Right cardiac atrium (tissue), 5 donors: ENCODE results near the gene SLC4A4. TPM values are rescaled to one million over a fixed set of nuclear protein-coding genes. Genes with fewer than 3 reads are reported as not detected.

Source experiments
- ATAC-seq, 2 donors: fragments of 200-7000 bp; cut with Tn5 transposase; one replicate each; pipeline versions ENCODE4 v1.8.0 to v1.9.1; 2020; ENCODE audit warnings: moderate library complexity in 2 of 2, mild to moderate bottlenecking in 1 of 2
- DNase-seq, 3 donors: peaks; one replicate each; pipeline ENCODE4 v3.0.0-alpha.2; 2020
- H3K27ac ChIP-seq: one replicate; pipeline ENCODE4 v1.5.1; 2013; ENCODE audit warnings: mild to moderate bottlenecking, low read length, control low read depth, moderate library complexity
- H3K27me3 ChIP-seq: one replicate; pipeline ENCODE4 v1.6.1; 2013; ENCODE audit not compliant: control insufficient read depth, insufficient read depth
- H3K4me1 ChIP-seq: one replicate; pipeline ENCODE4 v1.6.1; 2013; ENCODE audit warnings: low read length; ENCODE audit not compliant: control insufficient read depth, insufficient read depth
- H3K4me3 ChIP-seq: one replicate; pipeline ENCODE4 v1.5.1; 2013; ENCODE audit warnings: low read length, control low read depth
- H3K9me3 ChIP-seq: one replicate; pipeline ENCODE4 v1.6.1; 2013; ENCODE audit warnings: low read length; ENCODE audit not compliant: control insufficient read depth
- WGBS: extraction: QIAGEN DNeasy Blood & Tissue Kit; methylation state at CpG from one replicate; pipeline ENCODE4 v1.1.7; 2013; 5-methylcytosine and 5-hydroxymethylcytosine counted together
- intact Hi-C, 4 donors: fragments of 100-400 bp; cut with DNase I; formaldehyde crosslinking; loops; one replicate each; pipeline versions ENCODE4 v1.11.0 to v1.14.0; 2022 to 2023
- polyA plus RNA-seq: library from polyadenylated mRNA; stranded (reverse); fragments of 200-250 nt; gene quantifications from one replicate; pipeline ENCODE4 v1.2.3, GENCODE V29; 2013
- total RNA-seq, 4 donors: library from RNA; stranded (reverse); fragmentation: NEBNext Ultra II Directional; extraction: Animal tissue kit (Norgen Biotek cat#: 25700); gene quantifications; one replicate each; pipeline ENCODE4 v1.2.1, GENCODE V29; 2021
- donor health status: healthy with polysubstance abuse.
- donor health status: DM: no; HTN: yes; CAD: no.
- donor health status: DM: no; HTN: no; CAD: no.
- donor health status: DM: no; HTN: yes; CAD: no; lungs with severe emphysema.
- donor health status: DM: yes; HTN: yes; CAD: no.

The SLC4A4 gene
- total and polyA plus RNA-seq, 5 donors: 7.0 to 34.5 (median 23.3) TPM

DNA sequence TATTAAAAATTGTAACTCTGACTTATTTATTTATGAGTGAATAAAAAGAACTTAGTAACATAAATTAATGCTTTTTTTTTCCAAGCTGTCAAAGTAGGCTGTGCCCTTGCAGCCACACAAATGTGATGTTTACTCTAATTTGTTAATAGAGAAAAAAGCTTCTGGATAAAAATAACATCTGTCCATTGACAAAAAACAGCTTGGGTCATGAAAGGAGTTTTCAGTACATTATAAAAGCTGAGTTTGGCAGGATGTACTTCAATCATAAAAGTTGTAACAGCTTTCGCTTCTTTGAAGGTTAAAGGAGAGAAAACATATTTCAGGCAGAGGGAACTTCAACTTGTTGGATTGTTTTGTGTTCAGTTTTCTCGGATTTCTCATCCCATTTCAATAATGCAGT lies 105.6 kb downstream of the SLC4A4 start:
- Histone ChIP-seq H3K4me1 (no peaks in the 10 kb centered on the region), H3K4me3 (no peak overlapping the region), H3K27me3 (no peaks in the 10 kb centered on the region), H3K9me3 (no peaks in the 10 kb centered on the region), H3K27ac (no peak overlapping the region)
- ATAC-seq: no peak
- intact Hi-C loops: no loop called here
- 38% methylated on average over 2 of the region's 2 CpGs for WGBS
- no peak for DNase-seq

DNA sequence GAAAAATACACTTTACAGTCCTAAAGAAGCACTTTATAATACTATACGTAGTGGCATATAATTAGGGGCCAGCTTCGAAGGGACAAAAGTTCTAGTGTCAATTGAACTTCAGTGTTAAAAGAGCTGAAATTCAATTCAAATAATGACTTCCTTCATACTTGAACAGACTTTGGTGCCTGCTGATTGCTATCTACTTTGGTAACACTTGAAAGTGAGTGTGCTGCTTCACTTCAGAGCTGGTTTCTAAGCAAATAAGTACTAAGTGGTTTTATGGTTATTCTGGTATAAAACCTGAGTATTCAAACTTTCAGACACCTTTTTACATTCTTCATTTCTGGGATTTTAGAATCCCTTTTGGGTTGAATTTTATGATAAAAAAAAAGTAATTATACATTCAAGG lies 107.0 kb downstream of the SLC4A4 start:
- no peak for ATAC-seq
- Histone ChIP-seq H3K4me1 (no peaks in the 10 kb centered on the region), H3K27ac (no peak overlapping the region), H3K9me3 (no peaks in the 10 kb centered on the region), H3K4me3 (no peak overlapping the region), H3K27me3 (no peaks in the 10 kb centered on the region)
- intact Hi-C loops: no loop called here
- WGBS: 68% methylated on average over 2 of the region's 2 CpGs
- DNase-seq: no peak

DNA sequence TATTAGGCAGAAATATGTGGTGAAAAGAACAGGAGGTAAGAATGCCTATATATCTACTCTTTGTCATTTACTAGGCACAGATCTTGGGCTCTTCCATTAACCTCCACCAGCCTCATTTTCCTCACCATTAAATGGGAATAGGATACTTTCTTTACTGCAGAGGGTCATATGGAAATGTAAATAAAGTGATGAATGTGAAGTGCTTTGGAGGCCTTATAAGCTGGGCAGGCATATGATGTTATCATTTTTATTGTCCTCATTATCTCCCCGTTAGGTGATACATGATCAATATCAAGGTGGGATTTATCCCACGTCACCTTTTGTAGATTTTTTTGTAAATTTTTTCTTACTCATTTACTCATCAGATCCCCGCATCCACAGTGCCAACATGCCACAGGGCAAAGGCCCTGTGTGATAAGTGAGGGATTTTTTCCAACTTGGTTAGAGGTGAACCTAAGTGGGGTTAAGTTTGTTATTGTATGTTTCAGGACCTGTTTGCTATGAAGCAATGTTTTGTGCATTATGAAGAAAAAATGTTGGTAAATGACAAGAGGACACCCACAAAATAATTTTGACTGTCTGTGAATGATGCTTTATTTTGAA lies 107.8 kb downstream of the SLC4A4 start:
- 80% methylated on average over 3 of the region's 3 CpGs for WGBS
- H3K4me1 ChIP-seq: no peaks in the 10 kb centered on the region
- no peak overlapping the region for H3K27ac ChIP-seq
- intact Hi-C loops: no loop called here
- no peak overlapping the region for H3K4me3 ChIP-seq
- no peaks in the 10 kb centered on the region for H3K27me3 ChIP-seq
- DNase-seq (no peak), ATAC-seq (no peak)
- no peaks in the 10 kb centered on the region for H3K9me3 ChIP-seq

DNA sequence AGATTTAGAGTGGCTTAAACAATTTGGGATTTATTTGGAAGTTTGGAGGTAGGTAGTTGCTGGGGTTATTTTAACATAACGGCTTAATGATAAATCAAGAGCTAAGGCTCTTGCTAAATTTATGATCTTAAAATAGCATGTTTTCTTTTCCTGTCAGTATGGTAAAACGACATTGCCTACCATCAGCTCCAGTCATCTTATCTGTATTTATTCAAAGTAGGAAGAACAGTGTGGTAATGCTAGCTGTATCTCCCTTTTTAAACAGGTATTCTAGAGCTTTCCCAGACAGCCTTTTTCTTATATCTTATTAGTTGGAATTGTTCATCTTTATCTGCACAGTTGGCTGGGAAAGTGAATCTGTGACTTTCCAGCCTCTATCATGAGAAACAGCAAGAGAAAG lies 110.2 kb downstream of the SLC4A4 start:
- WGBS: 11% methylated on average over 2 of the region's 2 CpGs
- intact Hi-C loops: no loop called here
- no peaks in the 10 kb centered on the region for H3K4me1 ChIP-seq
- H3K9me3 ChIP-seq: no peaks in the 10 kb centered on the region
- no peak overlapping the region for H3K4me3 ChIP-seq
- no peak overlapping the region for H3K27ac ChIP-seq
- no peaks in the 10 kb centered on the region for H3K27me3 ChIP-seq
- no peak for ATAC-seq
- DNase-seq: no peak

DNA sequence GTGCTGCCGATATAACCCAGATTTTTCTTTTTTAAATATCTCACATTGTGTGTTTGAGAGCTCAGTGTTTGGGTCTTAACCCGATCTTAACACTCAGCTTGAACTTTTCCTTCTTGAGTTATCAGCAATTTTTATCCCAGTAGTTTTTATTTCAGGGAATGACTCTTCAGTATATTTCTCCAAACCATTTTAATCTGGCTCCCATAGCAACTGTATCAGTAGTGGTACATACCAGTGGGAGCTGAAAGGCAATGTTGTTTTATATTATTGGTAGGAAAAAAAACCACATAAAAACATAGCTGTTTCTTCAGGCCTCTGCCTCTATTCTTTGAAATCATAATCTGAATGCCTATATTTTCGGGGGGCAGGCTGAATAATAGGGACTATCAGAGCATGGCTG lies 111.1 kb downstream of the SLC4A4 start:
- peak in 1 of 2 donors; percentile 74 for ATAC-seq
- 15% methylated on average over 3 of the region's 3 CpGs for WGBS
- Histone ChIP-seq H3K4me3 (no peak overlapping the region), H3K9me3 (no peaks in the 10 kb centered on the region), H3K27me3 (no peaks in the 10 kb centered on the region), H3K4me1 (no peaks in the 10 kb centered on the region), H3K27ac (no peak overlapping the region)
- intact Hi-C loops: no loop called here
- no peak for DNase-seq

DNA sequence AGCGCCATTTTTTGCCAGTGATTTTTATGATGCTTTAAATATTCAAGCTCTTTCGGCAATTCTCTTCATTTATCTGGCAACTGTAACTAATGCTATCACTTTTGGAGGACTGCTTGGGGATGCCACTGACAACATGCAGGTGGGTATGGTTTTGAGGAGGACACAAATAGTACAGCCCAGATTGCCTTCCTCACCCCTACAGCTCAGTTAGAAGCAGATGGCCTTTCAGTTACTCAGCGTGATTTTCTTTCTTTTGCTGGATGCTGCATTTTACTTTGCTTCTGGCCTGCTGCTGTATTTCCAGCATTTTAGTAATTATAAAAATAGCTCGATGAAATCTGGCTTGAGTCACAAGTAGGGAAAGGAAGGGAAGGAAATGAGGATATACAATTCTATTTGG lies 114.7 kb downstream of the SLC4A4 start:
- WGBS: 50% methylated on average over 4 of the region's 4 CpGs
- no peak overlapping the region for H3K27ac ChIP-seq
- no peaks in the 10 kb centered on the region for H3K27me3 ChIP-seq
- no peak overlapping the region for H3K4me3 ChIP-seq
- no peak for ATAC-seq
- H3K9me3 ChIP-seq: no peaks in the 10 kb centered on the region
- no peak for DNase-seq
- no peaks in the 10 kb centered on the region for H3K4me1 ChIP-seq
- intact Hi-C loops: no loop called here

DNA sequence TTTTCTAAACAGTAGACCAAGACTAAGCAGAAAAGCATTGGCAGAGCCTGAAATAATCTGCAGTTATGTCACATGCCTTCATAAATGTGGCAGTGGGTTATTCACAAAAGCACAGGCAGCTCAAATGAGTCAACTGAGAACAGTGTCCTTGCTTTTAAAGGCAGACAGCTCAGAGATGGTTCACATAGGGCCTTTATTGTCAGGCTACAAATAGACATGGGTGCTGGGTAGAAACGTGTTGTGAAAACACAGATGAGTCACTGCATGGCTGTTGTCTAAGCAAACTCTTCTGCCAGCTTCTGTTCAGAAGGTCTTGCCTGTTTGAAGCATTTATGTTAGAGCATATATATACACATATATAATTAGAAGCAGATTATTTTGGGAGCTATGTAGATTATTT lies 118.0 kb downstream of the SLC4A4 start:
- Histone ChIP-seq H3K9me3 (no peaks in the 10 kb centered on the region), H3K27me3 (no peaks in the 10 kb centered on the region), H3K4me1 (no peaks in the 10 kb centered on the region), H3K4me3 (no peak overlapping the region), H3K27ac (peak overlapping the region; percentile 62)
- ATAC-seq (peak; percentile 88 to 92), DNase-seq (no peak)
- intact Hi-C loops: no loop called here
- WGBS: 23% methylated on average over 1 of the region's 1 CpG

DNA sequence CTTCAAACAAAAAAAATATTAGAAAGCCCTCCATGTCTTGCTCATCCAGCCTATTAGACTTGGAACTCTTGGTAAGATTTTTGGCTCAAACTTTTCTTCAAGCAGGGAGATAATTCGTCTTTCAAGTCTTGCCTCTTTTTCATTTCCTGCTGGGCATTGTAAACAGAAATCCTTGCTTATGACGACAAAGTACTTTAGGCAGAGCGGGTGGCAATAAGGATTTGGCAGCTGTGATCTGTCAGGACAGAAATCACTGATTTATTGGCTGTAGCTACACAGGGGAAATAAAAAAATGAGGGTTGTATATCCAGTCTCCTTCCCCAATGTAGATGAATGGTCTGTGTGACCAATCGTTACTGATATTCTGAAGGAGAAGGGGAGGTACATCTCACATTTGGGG lies 121.6 kb downstream of the SLC4A4 start:
- intact Hi-C loops: no loop called here
- Histone ChIP-seq H3K9me3 (no peaks in the 10 kb centered on the region), H3K27me3 (no peaks in the 10 kb centered on the region), H3K27ac (no peak overlapping the region), H3K4me1 (no peaks in the 10 kb centered on the region), H3K4me3 (no peak overlapping the region)
- DNase-seq: no peak
- 60% methylated on average over 4 of the region's 4 CpGs for WGBS
- no peak for ATAC-seq

DNA sequence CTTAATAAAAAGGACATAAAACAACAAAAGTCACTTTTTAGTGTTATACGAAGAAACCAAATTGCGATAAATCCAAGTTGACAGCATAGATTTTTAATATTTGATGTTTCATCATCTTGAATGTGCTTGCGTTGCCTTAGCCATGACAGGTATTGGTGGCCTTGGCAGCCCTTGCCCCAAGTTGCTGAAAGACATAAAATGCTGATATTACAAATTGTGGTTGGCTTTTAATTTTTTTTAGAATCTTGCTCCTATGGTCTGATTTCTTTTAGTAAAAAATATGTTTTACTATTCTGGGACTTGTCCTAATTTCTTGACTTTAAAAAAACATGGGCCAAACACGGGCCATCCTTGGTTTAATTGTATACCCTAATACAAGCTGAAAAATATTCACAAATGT lies 122.6 kb downstream of the SLC4A4 start:
- no peaks in the 10 kb centered on the region for H3K27me3 ChIP-seq
- no peak overlapping the region for H3K4me3 ChIP-seq
- intact Hi-C loops: no loop called here
- ATAC-seq (no peak), DNase-seq (no peak)
- H3K4me1 ChIP-seq: no peaks in the 10 kb centered on the region
- WGBS: 95% methylated on average over 4 of the region's 4 CpGs
- no peaks in the 10 kb centered on the region for H3K9me3 ChIP-seq
- H3K27ac ChIP-seq: no peak overlapping the region

DNA sequence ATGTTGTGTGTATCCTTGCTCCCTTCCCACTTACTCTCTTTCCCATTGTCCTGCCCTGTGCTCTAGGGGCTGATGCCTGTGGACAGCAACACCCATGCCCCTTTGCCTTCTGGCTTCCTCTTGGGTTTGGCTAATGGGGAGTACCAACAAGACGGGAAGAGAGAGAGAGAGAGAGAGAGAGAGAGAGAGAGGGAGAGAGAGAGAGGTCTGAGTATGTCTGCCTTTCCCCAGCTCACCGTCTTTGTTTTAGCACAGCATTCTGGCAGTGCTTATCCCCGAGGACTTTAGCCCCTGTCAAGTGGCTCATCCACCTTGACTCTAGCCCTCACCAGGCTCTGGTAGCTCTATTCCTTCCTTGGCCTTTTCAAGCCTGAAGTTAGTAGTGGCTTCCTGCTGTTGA lies 128.0 kb downstream of the SLC4A4 start:
- no peaks in the 10 kb centered on the region for H3K27me3 ChIP-seq
- WGBS: 89% methylated on average over 3 of the region's 3 CpGs
- no peaks in the 10 kb centered on the region for H3K4me1 ChIP-seq
- DNase-seq (no peak), ATAC-seq (no peak)
- H3K4me3 ChIP-seq: no peak overlapping the region
- intact Hi-C loops: no loop called here
- no peaks in the 10 kb centered on the region for H3K9me3 ChIP-seq
- no peak overlapping the region for H3K27ac ChIP-seq

DNA sequence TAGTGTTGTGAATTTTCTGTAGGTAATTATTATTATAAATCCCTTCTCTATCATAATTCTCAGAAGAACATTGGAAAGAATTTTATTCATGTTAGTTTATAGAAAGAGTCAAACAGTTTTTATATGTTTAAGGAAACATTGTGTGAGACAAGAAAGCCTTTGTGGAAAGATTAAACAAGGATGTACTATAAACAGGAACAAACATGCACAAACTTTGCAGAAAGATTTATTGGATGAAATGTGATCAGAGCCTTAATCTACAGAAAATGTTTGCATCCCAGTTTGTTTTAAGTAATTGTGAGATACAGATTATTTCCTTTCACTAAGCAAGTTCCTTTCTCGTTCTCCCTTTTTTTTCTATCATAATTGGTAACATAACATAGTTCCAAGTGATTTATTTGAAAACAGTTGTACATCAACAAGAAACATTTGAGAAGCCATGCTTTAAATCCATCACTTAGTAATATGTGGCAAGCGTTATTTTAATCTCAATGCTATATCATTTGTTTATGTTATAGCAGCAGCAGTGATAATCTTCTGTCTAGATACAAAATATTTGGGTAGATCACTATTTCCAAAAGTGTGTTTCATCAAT lies 129.4 kb downstream of the SLC4A4 start:
- H3K4me3 ChIP-seq: no peak overlapping the region
- ATAC-seq (no peak), DNase-seq (no peak)
- 73% methylated on average over 2 of the region's 2 CpGs for WGBS
- H3K27ac ChIP-seq: no peak overlapping the region
- H3K4me1 ChIP-seq: no peaks in the 10 kb centered on the region
- intact Hi-C loops: no loop called here
- H3K27me3 ChIP-seq: no peaks in the 10 kb centered on the region
- H3K9me3 ChIP-seq: no peaks in the 10 kb centered on the region

DNA sequence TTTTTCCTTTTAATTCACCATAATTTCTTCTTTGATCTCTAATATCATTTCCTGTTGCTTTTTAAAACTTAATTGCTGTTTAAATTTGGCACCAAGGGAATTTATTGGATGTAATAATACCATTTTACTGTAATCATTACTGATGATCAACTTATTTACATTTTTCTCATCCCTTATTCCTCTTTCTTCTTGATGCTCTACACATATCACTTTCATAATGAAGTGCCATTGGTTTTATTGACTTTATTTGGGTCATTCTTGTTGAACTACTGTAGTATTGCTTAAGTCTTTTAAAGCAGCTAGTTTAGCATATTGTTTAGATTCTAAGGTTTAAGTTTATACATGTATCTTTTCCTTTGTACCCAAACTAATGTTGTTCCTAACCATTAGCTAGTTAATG lies 130.7 kb downstream of the SLC4A4 start:
- H3K4me3 ChIP-seq: no peak overlapping the region
- ATAC-seq: no peak
- DNase-seq: no peak
- intact Hi-C loops: no loop called here
- H3K4me1 ChIP-seq: no peaks in the 10 kb centered on the region
- H3K9me3 ChIP-seq: no peaks in the 10 kb centered on the region
- H3K27ac ChIP-seq: no peak overlapping the region
- H3K27me3 ChIP-seq: no peaks in the 10 kb centered on the region
